RWPE2 (cell line): ENCODE results near the gene TK1.

Experiments
- ATAC-seq: fragments of 200-7000 bp; cut with Tn5 transposase; 3 replicates; pipeline ENCODE4 v1.9.1; 2021; ENCODE audit warnings: low read depth
- DNase-seq: peaks from one replicate; pipeline ENCODE4 v3.0.0-alpha.2; 2020; ENCODE audit warnings: low spot score
- H3K27ac ChIP-seq: fragments of 450-650 bp; 2 replicates; pipeline ENCODE4 v1.5.1; 2017; ENCODE audit warnings: mild to moderate bottlenecking; ENCODE audit not compliant: poor library complexity, severe bottlenecking
- H3K27me3 ChIP-seq: fragments of 250-450 bp; sonication (Bioruptor Pico); 2 replicates; pipeline ENCODE4 v1.5.1; 2021; ENCODE audit warnings: mild to moderate bottlenecking, moderate library complexity; ENCODE audit not compliant: insufficient read depth, poor library complexity, severe bottlenecking
- H3K36me3 ChIP-seq: fragments of 250-450 bp; sonication (Bioruptor Pico); 2 replicates; pipeline ENCODE4 v1.5.1; 2020; ENCODE audit warnings: low read depth, mild to moderate bottlenecking, moderate library complexity
- H3K4me1 ChIP-seq: fragments of 250-450 bp; sonication (Bioruptor Pico); 2 replicates; pipeline ENCODE4 v1.5.1; 2021; ENCODE audit warnings: mild to moderate bottlenecking, moderate library complexity; ENCODE audit not compliant: insufficient read depth, poor library complexity, severe bottlenecking
- H3K4me3 ChIP-seq: fragments of 250-450 bp; sonication (Bioruptor Pico); 2 replicates; pipeline ENCODE4 v1.5.1; 2021; ENCODE audit warnings: mild to moderate bottlenecking, moderate library complexity; ENCODE audit not compliant: severe bottlenecking
- H3K9me3 ChIP-seq: fragments of 250-450 bp; sonication (Bioruptor Pico); 2 replicates; pipeline ENCODE4 v1.5.1; 2021; ENCODE audit warnings: mild to moderate bottlenecking, moderate library complexity; ENCODE audit not compliant: severe bottlenecking
- CTCF ChIP-seq: fragments of 450-650 bp; IDR thresholded peaks from one replicate; pipeline ENCODE4 v1.5.1; 2017; ENCODE audit warnings: mild to moderate bottlenecking, moderate library complexity; ENCODE audit not compliant: poor library complexity, severe bottlenecking

Gene TK1

GRCh38 chr17:78125138-78125913 lies 61.5 kb downstream of the TK1 start:
- DNase-seq (no peak), ATAC-seq (no peak)
- no peaks in the 10 kb centered on the region for H3K27me3 ChIP-seq
- H3K36me3 ChIP-seq = peaks cover 20% of the 10 kb centered on the region
- H3K9me3 ChIP-seq = no peaks in the 10 kb centered on the region
- H3K4me3 ChIP-seq = no peak overlapping the region
- TF ChIP-seq CTCF = no peak
- no peak overlapping the region for H3K27ac ChIP-seq
- peaks cover 4% of the 10 kb centered on the region for H3K4me1 ChIP-seq

- no peak for TF ChIP-seq CTCF
- H3K27me3 ChIP-seq = no peaks in the 10 kb centered on the region
- peaks cover 20% of the 10 kb centered on the region for H3K36me3 ChIP-seq
- peaks cover 4% of the 10 kb centered on the region for H3K4me1 ChIP-seq
- DNase-seq (no peak), ATAC-seq (no peak)
- no peak overlapping the region for H3K27ac ChIP-seq
- no peaks in the 10 kb centered on the region for H3K9me3 ChIP-seq
- H3K4me3 ChIP-seq = no peak overlapping the region
These were observed 62.1 kb downstream of the TK1 start for GRCh38 chr17:78124836-78125137.
